ENCODE results near the gene ZNF605. TPM values are rescaled to one million over a fixed set of nuclear protein-coding genes. Genes with fewer than 3 reads are reported as not detected.

The ZNF605 gene
- total and polyA plus RNA-seq, 2 experiments from 2014 or later, result 7.5 to 9.2 TPM

- WGBS, 2 experiments (ENCODE audit: low coverage in 1 of 2, low lambda C conversion rate in 2 of 2, missing lambda C conversion rate in 2 of 2), result 95 to 96% methylated on average over 18 of the region's 18 CpGs
- TF ChIP-seq EZH2phosphoT487 (IDR thresholded peaks at IDR 0.05; ENCODE audit: insufficient read depth, low read depth), result no peak
- Histone ChIP-seq H3K4me1 (ENCODE audit: insufficient read depth) (0 out of 2 replicates have a peak, but pooled peaks cover 5% of the 10 kb centered on the region), H3K79me2 (ENCODE audit: insufficient read depth) (peaks cover 88% of the 10 kb centered on the region), H3K27me3 (replicated peaks; ENCODE audit: insufficient read depth) (no peaks in the 10 kb centered on the region), H3K27ac (no peak overlapping the region), H4K20me1 (ENCODE audit: insufficient read depth) (no peaks in the 10 kb centered on the region), H3K9me3 (ENCODE audit: low read depth) (no peaks in the 10 kb centered on the region), H3K9me2 (ENCODE audit: insufficient read depth) (no peaks in the 10 kb centered on the region), H3K9ac (no peak overlapping the region), H3F3A (ENCODE audit: insufficient read depth) (peaks cover 13% of the 10 kb centered on the region), H3K36me3 (ENCODE audit: low read depth) (peaks cover 16% of the 10 kb centered on the region), H3K4me2 (ENCODE audit: unreplicated experiment) (no peak overlapping the region), H3K4me3 (no peak overlapping the region), H2AFZ (no peak overlapping the region)
- in situ Hi-C loops (cut with MboI), result no loop called here
- no peak for DNase-seq
Measured at GRCh38 chr12:132952371-132953162, 3.5 kb downstream of the ZNF605 start.

- TF ChIP-seq EZH2 (IDR thresholded peaks at IDR 0.05; ENCODE audit: insufficient read depth, poor library complexity, severe bottlenecking) (no peak), EZH2phosphoT487 (IDR thresholded peaks at IDR 0.05; ENCODE audit: insufficient read depth, low read depth) (no peak)
- DNase-seq, result no peak
Measured at GRCh38 chr12:132951649-132952048, 4.5 kb downstream of the ZNF605 start.

GRCh38 chr12:132950844-132951535, 5.1 kb downstream of the ZNF605 start:
- Histone ChIP-seq H3K9me2 (ENCODE audit: insufficient read depth) (no peaks in the 10 kb centered on the region), H3F3A (ENCODE audit: insufficient read depth) (peaks cover 13% of the 10 kb centered on the region), H3K4me1 (ENCODE audit: insufficient read depth) (0 out of 2 replicates have a peak, but pooled peaks cover 5% of the 10 kb centered on the region), H2AFZ (no peak overlapping the region), H4K20me1 (ENCODE audit: insufficient read depth) (no peaks in the 10 kb centered on the region), H3K27ac (no peak overlapping the region), H3K9me3 (ENCODE audit: low read depth) (no peaks in the 10 kb centered on the region), H3K79me2 (ENCODE audit: insufficient read depth) (peaks cover 90% of the 10 kb centered on the region), H3K4me2 (ENCODE audit: unreplicated experiment) (no peak overlapping the region), H3K9ac (no peak overlapping the region), H3K36me3 (ENCODE audit: low read depth) (peaks cover 26% of the 10 kb centered on the region), H3K27me3 (replicated peaks; ENCODE audit: insufficient read depth) (no peaks in the 10 kb centered on the region), H3K4me3 (no peak overlapping the region)
- TF ChIP-seq EZH2phosphoT487 (IDR thresholded peaks at IDR 0.05; ENCODE audit: insufficient read depth, low read depth) (no peak), EZH2 (IDR thresholded peaks at IDR 0.05; ENCODE audit: insufficient read depth, poor library complexity, severe bottlenecking) (no peak)
- no peak for DNase-seq
- WGBS, 2 experiments (ENCODE audit: low coverage in 1 of 2, low lambda C conversion rate in 2 of 2, missing lambda C conversion rate in 2 of 2), result 91% methylated on average over 27 of the region's 27 CpGs
- in situ Hi-C loops (cut with MboI), result no loop called here

More at GRCh38 chr12:132951649-132952048, 4.5 kb downstream of the ZNF605 start:
- Histone ChIP-seq H3K9ac (no peak overlapping the region), H4K20me1 (ENCODE audit: insufficient read depth) (no peaks in the 10 kb centered on the region), H3K4me2 (ENCODE audit: unreplicated experiment) (no peak overlapping the region), H3K27me3 (replicated peaks; ENCODE audit: insufficient read depth) (no peaks in the 10 kb centered on the region), H2AFZ (no peak overlapping the region), H3F3A (ENCODE audit: insufficient read depth) (peaks cover 13% of the 10 kb centered on the region), H3K36me3 (ENCODE audit: low read depth) (peaks cover 19% of the 10 kb centered on the region), H3K9me3 (ENCODE audit: low read depth) (no peaks in the 10 kb centered on the region), H3K79me2 (ENCODE audit: insufficient read depth) (peaks cover 88% of the 10 kb centered on the region), H3K4me3 (no peak overlapping the region), H3K9me2 (ENCODE audit: insufficient read depth) (no peaks in the 10 kb centered on the region), H3K27ac (no peak overlapping the region), H3K4me1 (ENCODE audit: insufficient read depth) (0 out of 2 replicates have a peak, but pooled peaks cover 5% of the 10 kb centered on the region)
- 99% methylated on average over 8 of the region's 8 CpGs for WGBS, 2 experiments (ENCODE audit: low coverage in 1 of 2, low lambda C conversion rate in 2 of 2, missing lambda C conversion rate in 2 of 2)
- in situ Hi-C loops (cut with MboI), result no loop called here

GRCh38 chr12:132949936-132950837, 5.9 kb downstream of the ZNF605 start:
- no peak for DNase-seq
- Histone ChIP-seq H3K9me3 (ENCODE audit: low read depth) (no peaks in the 10 kb centered on the region), H3K9me2 (ENCODE audit: insufficient read depth) (no peaks in the 10 kb centered on the region), H3K4me1 (ENCODE audit: insufficient read depth) (0 out of 2 replicates have a peak, but pooled peaks cover 5% of the 10 kb centered on the region), H3K9ac (no peak overlapping the region), H3K27me3 (replicated peaks; ENCODE audit: insufficient read depth) (no peaks in the 10 kb centered on the region), H3K4me2 (ENCODE audit: unreplicated experiment) (no peak overlapping the region), H3K36me3 (ENCODE audit: low read depth) (peaks cover 34% of the 10 kb centered on the region), H3K79me2 (ENCODE audit: insufficient read depth) (peaks cover 96% of the 10 kb centered on the region), H3K4me3 (no peak overlapping the region), H3K27ac (no peak overlapping the region), H2AFZ (no peak overlapping the region), H3F3A (ENCODE audit: insufficient read depth) (peaks cover 8% of the 10 kb centered on the region), H4K20me1 (ENCODE audit: insufficient read depth) (no peaks in the 10 kb centered on the region)
- in situ Hi-C loops (cut with MboI), result no loop called here
- WGBS, 2 experiments (ENCODE audit: low coverage in 1 of 2, low lambda C conversion rate in 2 of 2, missing lambda C conversion rate in 2 of 2), result 95 to 97% methylated on average over 30 of the region's 30 CpGs
- TF ChIP-seq EZH2 (IDR thresholded peaks at IDR 0.05; ENCODE audit: insufficient read depth, poor library complexity, severe bottlenecking) (no peak), EZH2phosphoT487 (IDR thresholded peaks at IDR 0.05; ENCODE audit: insufficient read depth, low read depth) (no peak)
